OCI-LY3 (cell line): Measurements from ENCODE around the gene COPG1.

Experiments used
- CTCF ChIP-seq: fragments of 200-600, 300-600 bp; sonication (generic); IDR thresholded peaks from 2 replicates; pipeline ENCODE4 v1.5.1; 2014; ENCODE audit warnings: antibody characterized with exemption, low read length, low read depth
- EZH2phosphoT487 ChIP-seq: fragments of 200-600 bp; shearing (Covaris generic); IDR thresholded peaks from 2 replicates; pipeline ENCODE4 v1.6.1; 2018; ENCODE audit warnings: antibody characterized with exemption, mixed run types, low read depth

- TF ChIP-seq CTCF = no peak
- TF ChIP-seq EZH2phosphoT487 = no peak
Observed at GRCh38 chr3:129308636-129309035, 59.2 kb downstream of the COPG1 start.
